OCI-LY7 (cell line): ENCODE data around the gene GMPR2.

Source experiments
- EZH2phosphoT487 ChIP-seq: fragments of 200-600 bp; sonication (generic); IDR thresholded peaks from 2 replicates; pipeline ENCODE4 v1.6.1; 2018; ENCODE audit warnings: low read depth, borderline replicate concordance, mild to moderate bottlenecking, mixed run types, antibody characterized with exemption, low read length, moderate library complexity, mixed read lengths
- TF ChIP-seq, protein P1 (sequence below): fragments of 200-600 bp; sonication (generic); conservative IDR thresholded peaks from 2 replicates; pipeline ENCODE4 v1.5.1; 2014; ENCODE audit warnings: mild to moderate bottlenecking, antibody characterized with exemption, low read length, moderate library complexity, mixed read lengths

DNA sequence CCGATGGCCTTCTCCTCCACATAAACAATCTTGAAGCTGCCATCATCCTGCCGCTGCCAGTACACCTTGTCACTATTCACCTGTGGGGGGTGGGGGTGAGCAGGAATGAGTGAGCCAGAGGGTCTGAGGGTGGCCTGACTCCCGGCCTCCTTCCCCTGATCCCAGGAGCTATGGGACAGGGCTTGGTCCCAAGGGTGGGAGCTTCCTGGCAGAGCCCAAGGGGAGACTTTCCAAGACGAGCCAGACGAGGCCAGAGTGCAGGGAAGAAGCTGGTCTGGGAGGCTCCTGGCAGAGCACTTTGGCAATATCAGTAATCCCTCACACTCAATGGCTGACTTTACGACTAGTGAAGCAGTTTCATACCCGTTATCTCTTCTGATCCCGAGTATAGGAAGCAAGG lies 22.7 kb downstream of the GMPR2 start:
- TF ChIP-seq, protein P1, sequence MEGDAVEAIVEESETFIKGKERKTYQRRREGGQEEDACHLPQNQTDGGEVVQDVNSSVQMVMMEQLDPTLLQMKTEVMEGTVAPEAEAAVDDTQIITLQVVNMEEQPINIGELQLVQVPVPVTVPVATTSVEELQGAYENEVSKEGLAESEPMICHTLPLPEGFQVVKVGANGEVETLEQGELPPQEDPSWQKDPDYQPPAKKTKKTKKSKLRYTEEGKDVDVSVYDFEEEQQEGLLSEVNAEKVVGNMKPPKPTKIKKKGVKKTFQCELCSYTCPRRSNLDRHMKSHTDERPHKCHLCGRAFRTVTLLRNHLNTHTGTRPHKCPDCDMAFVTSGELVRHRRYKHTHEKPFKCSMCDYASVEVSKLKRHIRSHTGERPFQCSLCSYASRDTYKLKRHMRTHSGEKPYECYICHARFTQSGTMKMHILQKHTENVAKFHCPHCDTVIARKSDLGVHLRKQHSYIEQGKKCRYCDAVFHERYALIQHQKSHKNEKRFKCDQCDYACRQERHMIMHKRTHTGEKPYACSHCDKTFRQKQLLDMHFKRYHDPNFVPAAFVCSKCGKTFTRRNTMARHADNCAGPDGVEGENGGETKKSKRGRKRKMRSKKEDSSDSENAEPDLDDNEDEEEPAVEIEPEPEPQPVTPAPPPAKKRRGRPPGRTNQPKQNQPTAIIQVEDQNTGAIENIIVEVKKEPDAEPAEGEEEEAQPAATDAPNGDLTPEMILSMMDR = no peak
- no peak for TF ChIP-seq EZH2phosphoT487
